MCF 10A (cell line): ENCODE measurements around the gene TIGD1. TPM values are rescaled to one million over a fixed set of nuclear protein-coding genes. Genes with fewer than 3 reads are reported as not detected.
"Not testable (repeated sequence)": the region's sequence is repeated elsewhere in the genome, so short reads cannot be mapped to it uniquely, and the experiment has no call there.

Experiments used
- BruUV-seq: library from RNA; stranded (reverse); fragments of 400-500 nt; replicated peaks from 2 replicates; lab custom pipeline; 2021; lab: Mats Ljungman, UMichigan
- CTCF ChIA-PET: fragments of 300-600 bp; sonication (Branson Sonifier 250); formaldehyde crosslinking; extraction: SDS; loops from one replicate; lab custom pipeline; 2021; ENCODE audit warnings: antibody characterized with exemption, inconsistent platforms; lab: Yijun Ruan, JAX
- POLR2A ChIA-PET: fragments of 300-600, 350-650 bp; sonication (Branson Sonifier 250); formaldehyde crosslinking; extraction: SDS; loops from one replicate; lab custom pipeline; 2020; ENCODE audit warnings: antibody characterized with exemption, inconsistent platforms; lab: Yijun Ruan, JAX
- DNase-seq: peaks from one replicate; pipeline ENCODE4 v3.0.0-alpha.2; 2018; ENCODE audit not compliant: unreplicated experiment
- H3K27ac Mint-ChIP-seq: one replicate; pipeline ENCODE4 v1.8.0; 2022; ENCODE audit warnings: mild to moderate bottlenecking, low read depth, mixed read lengths; ENCODE audit not compliant: unreplicated experiment
- H3K27me3 Mint-ChIP-seq: one replicate; pipeline ENCODE4 v1.8.0; 2022; ENCODE audit warnings: mixed read lengths; ENCODE audit not compliant: insufficient read depth, unreplicated experiment
- H3K36me3 Mint-ChIP-seq: one replicate; pipeline ENCODE4 v1.8.0; 2022; ENCODE audit warnings: mild to moderate bottlenecking, moderate library complexity, mixed read lengths; ENCODE audit not compliant: insufficient read depth, unreplicated experiment
- H3K4me1 Mint-ChIP-seq: one replicate; pipeline ENCODE4 v1.8.0; 2022; ENCODE audit warnings: mixed read lengths; ENCODE audit not compliant: insufficient read depth, unreplicated experiment
- H3K4me3 Mint-ChIP-seq: one replicate; pipeline ENCODE4 v1.8.0; 2022; ENCODE audit warnings: mild to moderate bottlenecking, moderate library complexity, mixed read lengths; ENCODE audit not compliant: unreplicated experiment
- H3K9me3 Mint-ChIP-seq: one replicate; pipeline ENCODE4 v1.8.0; 2022; ENCODE audit warnings: mixed read lengths; ENCODE audit not compliant: unreplicated experiment
- intact Hi-C: fragments of 100-400 bp; cut with micrococcal nuclease; formaldehyde crosslinking; loops from 2 replicates; pipeline ENCODE4 v1.14.1; 2022
- total RNA-seq: library from RNA; stranded (reverse); gene quantifications from 2 replicates; pipeline ENCODE4 v1.2.3, GENCODE V29; 2022
- TF ChIP-seq, protein P1 (sequence below): fragments of 200-600 bp; IDR thresholded peaks from one replicate; pipeline ENCODE4 v1.8.0; 2022; ENCODE audit warnings: antibody characterized with exemption, mild to moderate bottlenecking; ENCODE audit not compliant: unreplicated experiment

Gene TIGD1
- total RNA-seq, 1 experiment from 2014 or later = 5.2 TPM

DNA sequence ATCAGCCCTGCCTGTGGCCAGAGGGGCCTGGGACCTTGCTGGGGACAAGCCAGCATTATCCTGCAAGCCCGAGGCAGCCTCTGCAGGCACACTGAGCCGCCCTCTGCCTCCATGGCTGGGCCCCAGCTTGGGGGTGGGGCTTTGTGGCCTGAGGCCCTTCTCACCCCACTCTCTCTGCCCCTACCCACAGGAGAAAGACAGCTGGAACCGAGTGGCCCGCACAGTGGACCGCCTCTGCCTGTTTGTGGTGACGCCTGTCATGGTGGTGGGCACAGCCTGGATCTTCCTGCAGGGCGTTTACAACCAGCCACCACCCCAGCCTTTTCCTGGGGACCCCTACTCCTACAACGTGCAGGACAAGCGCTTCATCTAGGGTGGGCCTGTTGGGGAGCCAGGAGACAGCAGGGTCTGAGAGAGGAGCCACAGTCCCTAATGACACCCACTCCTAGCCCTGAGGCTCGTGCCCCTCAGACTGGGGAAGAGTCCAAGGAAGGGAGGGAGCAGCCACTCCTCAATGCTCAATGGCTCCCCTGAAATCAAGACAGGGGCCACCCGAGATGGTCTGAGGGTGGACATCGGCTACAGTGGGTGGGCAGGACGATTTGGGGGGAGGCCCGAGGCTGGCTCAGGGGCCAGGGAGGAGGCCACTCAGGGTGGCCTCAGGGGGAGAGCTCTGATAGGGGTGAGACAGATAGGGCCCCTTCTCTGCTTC is 15.3 kb downstream of the TIGD1 start:
- TF ChIP-seq, protein P1, sequence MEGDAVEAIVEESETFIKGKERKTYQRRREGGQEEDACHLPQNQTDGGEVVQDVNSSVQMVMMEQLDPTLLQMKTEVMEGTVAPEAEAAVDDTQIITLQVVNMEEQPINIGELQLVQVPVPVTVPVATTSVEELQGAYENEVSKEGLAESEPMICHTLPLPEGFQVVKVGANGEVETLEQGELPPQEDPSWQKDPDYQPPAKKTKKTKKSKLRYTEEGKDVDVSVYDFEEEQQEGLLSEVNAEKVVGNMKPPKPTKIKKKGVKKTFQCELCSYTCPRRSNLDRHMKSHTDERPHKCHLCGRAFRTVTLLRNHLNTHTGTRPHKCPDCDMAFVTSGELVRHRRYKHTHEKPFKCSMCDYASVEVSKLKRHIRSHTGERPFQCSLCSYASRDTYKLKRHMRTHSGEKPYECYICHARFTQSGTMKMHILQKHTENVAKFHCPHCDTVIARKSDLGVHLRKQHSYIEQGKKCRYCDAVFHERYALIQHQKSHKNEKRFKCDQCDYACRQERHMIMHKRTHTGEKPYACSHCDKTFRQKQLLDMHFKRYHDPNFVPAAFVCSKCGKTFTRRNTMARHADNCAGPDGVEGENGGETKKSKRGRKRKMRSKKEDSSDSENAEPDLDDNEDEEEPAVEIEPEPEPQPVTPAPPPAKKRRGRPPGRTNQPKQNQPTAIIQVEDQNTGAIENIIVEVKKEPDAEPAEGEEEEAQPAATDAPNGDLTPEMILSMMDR = no peak
- Mint-ChIP-seq H3K36me3 (no peaks in the 10 kb centered on the region), H3K4me1 (no peaks in the 10 kb centered on the region), H3K9me3 (peaks cover 6% of the 10 kb centered on the region), H3K27ac (no peak overlapping the region), H3K27me3 (no peaks in the 10 kb centered on the region), H3K4me3 (no peak overlapping the region)
- ChIA-PET POLR2A (no interaction called here), CTCF (interaction anchor here (0.6 to 0.8 kb wide), 2 partner anchors 11 to 633 kb away, joined by 3 to 4 read pairs; no protein-coding TSS in a partner anchor)
- intact Hi-C loops = no loop called here
- no peak for DNase-seq
- BruUV-seq = no TSS peak

DNA sequence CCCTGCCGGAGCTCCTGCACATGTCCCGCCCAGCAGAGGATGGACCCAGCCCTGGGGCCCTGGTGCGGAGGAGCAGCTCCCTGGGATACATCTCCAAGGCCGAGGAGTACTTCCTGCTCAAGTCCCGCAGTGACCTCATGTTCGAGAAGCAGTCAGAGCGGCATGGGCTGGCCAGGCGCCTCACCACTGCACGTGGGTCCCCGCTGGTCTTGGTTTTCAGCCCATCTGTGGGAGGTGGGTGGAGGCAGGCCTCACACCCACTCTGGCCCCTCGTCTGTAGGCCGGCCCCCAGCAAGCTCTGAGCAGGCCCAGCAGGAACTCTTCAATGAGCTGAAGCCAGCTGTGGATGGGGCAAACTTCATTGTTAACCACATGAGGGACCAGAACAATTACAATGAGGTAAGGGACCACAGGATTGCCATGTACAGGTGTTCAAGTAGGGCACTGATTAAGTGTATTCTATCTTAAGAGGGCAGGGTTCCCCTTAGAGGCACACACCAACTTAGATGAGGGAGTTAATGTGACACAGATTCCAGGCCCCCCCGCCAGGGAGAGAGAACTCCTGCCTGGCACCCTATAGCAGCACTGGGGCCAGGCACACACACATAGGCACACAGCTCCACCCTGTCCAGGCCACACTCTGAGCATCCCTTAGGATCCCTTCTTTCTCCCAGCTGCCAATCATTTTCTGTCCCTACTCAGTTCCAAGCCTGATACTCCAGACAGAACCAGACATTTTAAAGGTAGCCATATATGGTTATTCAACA is 16.2 kb downstream of the TIGD1 start:
- no peak for DNase-seq
- Mint-ChIP-seq H3K4me3 (no peak overlapping the region), H3K27me3 (no peaks in the 10 kb centered on the region), H3K9me3 (peaks cover 6% of the 10 kb centered on the region), H3K36me3 (no peaks in the 10 kb centered on the region), H3K4me1 (peaks cover 1% of the 10 kb centered on the region), H3K27ac (no peak overlapping the region)
- ChIA-PET CTCF (no interaction called here), POLR2A (interaction anchor here (0.6 kb wide), 1 partner anchor 819 kb away, joined by 3 read pairs; no protein-coding TSS in a partner anchor)
- BruUV-seq = no TSS peak
- TF ChIP-seq, protein P1 = no peak
- intact Hi-C loops = no loop called here

DNA sequence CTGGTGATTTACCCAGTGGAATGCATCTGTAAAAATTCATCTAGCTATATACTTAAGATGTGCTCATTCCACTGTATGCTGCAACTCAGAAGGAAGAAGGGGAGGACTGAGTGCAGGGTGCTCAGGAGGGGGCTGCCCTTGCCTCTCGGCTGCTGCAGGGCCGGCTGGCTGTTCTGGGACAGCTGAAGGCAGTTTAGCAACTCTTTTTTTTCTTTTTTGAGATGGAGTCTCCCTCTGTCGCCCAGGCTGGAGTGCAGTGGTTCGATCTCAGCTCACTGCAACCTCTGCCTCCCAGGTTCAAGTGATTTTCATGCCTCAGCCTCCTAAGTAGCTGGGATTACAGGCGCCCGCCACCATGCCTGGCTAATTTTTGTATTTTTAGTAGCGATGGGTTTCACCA is 17.5 kb downstream of the TIGD1 start:
- intact Hi-C loops, H3K4me3 Mint-ChIP-seq, H3K27me3 Mint-ChIP-seq, H3K36me3 Mint-ChIP-seq, BruUV-seq, H3K9me3 Mint-ChIP-seq, H3K4me1 Mint-ChIP-seq, H3K27ac Mint-ChIP-seq, DNase-seq: not testable (repeated sequence)
- ChIA-PET POLR2A (interaction anchor here (0.7 to 0.8 kb wide), 2 partner anchors 14 to 603 kb away, joined by 3 to 4 read pairs; no protein-coding TSS in a partner anchor), CTCF (interaction anchor here (1.1 to 2.1 kb wide), 2 partner anchors 13 to 17 kb away, joined by 3 to 4 read pairs; partner anchors contain the start of gene PRSS56)

DNA sequence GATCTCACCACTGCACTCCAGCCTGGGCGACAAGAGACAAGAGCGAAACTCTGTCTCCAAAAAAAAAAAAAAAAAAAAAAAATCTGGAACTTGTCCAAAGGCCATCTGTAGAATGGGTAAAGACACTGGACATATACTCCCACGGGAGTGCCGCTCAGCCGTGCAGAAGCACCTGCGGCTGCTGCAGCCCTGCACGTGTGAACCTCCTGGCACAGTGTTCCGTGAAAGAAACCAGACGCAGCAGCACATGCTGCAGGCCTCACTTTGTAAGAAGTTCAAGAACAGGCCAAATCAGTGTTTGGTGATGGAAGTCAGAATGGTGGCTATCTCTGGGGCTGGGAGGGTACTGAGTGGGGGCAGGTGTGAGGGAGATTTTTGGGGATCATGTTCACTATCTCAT is 17.9 kb downstream of the TIGD1 start:
- Mint-ChIP-seq H3K27me3 (no peaks in the 10 kb centered on the region), H3K27ac (no peak overlapping the region), H3K4me1 (peaks cover 5% of the 10 kb centered on the region), H3K36me3 (no peaks in the 10 kb centered on the region), H3K9me3 (peaks cover 6% of the 10 kb centered on the region), H3K4me3 (no peak overlapping the region)
- intact Hi-C loops = no loop called here
- ChIA-PET CTCF (interaction anchor here (0.6 to 2.1 kb wide), 3 partner anchors 12 to 17 kb away, joined by 3 to 5 read pairs (median 4); partner anchors contain the start of gene PRSS56), POLR2A (interaction anchor here (0.8 kb wide), 1 partner anchor 14 kb away, joined by 4 read pairs; no protein-coding TSS in a partner anchor)
- TF ChIP-seq, protein P1 = no peak
- no TSS peak for BruUV-seq
- no peak for DNase-seq
